Cardiac muscle cell (in vitro differentiated cells and primary cell): ENCODE data around the gene RTP2. TPM values are rescaled to one million over a fixed set of nuclear protein-coding genes. Genes with fewer than 3 reads are reported as not detected.

Experiments
- DNase-seq, 2 donors: peaks; one replicate each; pipeline versions ENCODE4 v3.0.0 to v3.0.0-alpha.2; 2010 to 2017; ENCODE audit warnings: low read depth in 1 of 2, low spot score in 1 of 2
- H3K27ac ChIP-seq: fragments of 200-600 bp; sonication (generic); 2 replicates; pipeline ENCODE4 v1.5.1; 2016
- H3K27me3 ChIP-seq: fragments of 200-600 bp; sonication (generic); 2 replicates; pipeline ENCODE4 v1.6.0; 2016; ENCODE audit warnings: control low read depth
- H3K36me3 ChIP-seq: fragments of 200-600 bp; sonication (generic); 2 replicates; pipeline ENCODE4 v1.5.1; 2016; ENCODE audit warnings: control low read depth
- H3K4me1 ChIP-seq: fragments of 200-600 bp; sonication (generic); 2 replicates; pipeline ENCODE4 v1.8.1; 2017; ENCODE audit warnings: low read depth, mild to moderate bottlenecking, mixed run types
- H3K4me3 ChIP-seq: fragments of 200-600 bp; sonication (generic); 2 replicates; pipeline ENCODE4 v1.5.1; 2016; ENCODE audit warnings: mild to moderate bottlenecking
- H3K9me3 ChIP-seq: fragments of 200-600 bp; sonication (generic); 2 replicates; pipeline ENCODE4 v1.5.1; 2017; ENCODE audit warnings: low read depth, mild to moderate bottlenecking, control low read depth
- CTCF ChIP-seq: IDR thresholded peaks from 2 replicates; pipeline ENCODE4 v1.5.1; 2012; ENCODE audit warnings: low read depth, mild to moderate bottlenecking, low read length
- polyA plus RNA-seq: library from polyadenylated mRNA; unstranded; fragments of >200 nt; fragmentation: Nextera tagmentation; extraction: Ambion mirVana; gene quantifications from 2 replicates; pipeline ENCODE4 v1.2.1, GENCODE V29; 2016
- total RNA-seq: library from RNA; depleted of rRNA; stranded (reverse); fragments of >200 nt; gene quantifications from 2 replicates; pipeline ENCODE4 v1.2.3, GENCODE V29; 2016

The RTP2 gene
- total and polyA plus RNA-seq, 2 experiments from 2014 or later: not detected

GRCh38 chr3:187737006-187737367, 34.6 kb upstream of the RTP2 start:
- TF ChIP-seq CTCF: no peak
- peak overlapping the region; percentile 37 for H3K4me3 ChIP-seq
- no peak for DNase-seq
- peaks cover 6% of the 10 kb centered on the region for H3K4me1 ChIP-seq
- no peaks in the 10 kb centered on the region for H3K36me3 ChIP-seq
- no peak overlapping the region for H3K27ac ChIP-seq
- no peaks in the 10 kb centered on the region for H3K27me3 ChIP-seq
- H3K9me3 ChIP-seq: no peaks in the 10 kb centered on the region

- no peak overlapping the region for H3K27ac ChIP-seq
- H3K27me3 ChIP-seq: no peaks in the 10 kb centered on the region
- TF ChIP-seq CTCF: no peak
- H3K4me3 ChIP-seq: no peak overlapping the region
- peak in 1 of 2 donors; percentile 75 for DNase-seq
- H3K36me3 ChIP-seq: no peaks in the 10 kb centered on the region
- H3K4me1 ChIP-seq: peaks cover 10% of the 10 kb centered on the region
- no peaks in the 10 kb centered on the region for H3K9me3 ChIP-seq
Measured at GRCh38 chr3:187736418-187736871, 34.1 kb upstream of the RTP2 start.

GRCh38 chr3:187735837-187736236, 33.5 kb upstream of the RTP2 start:
- Histone ChIP-seq H3K9me3 (no peaks in the 10 kb centered on the region), H3K36me3 (no peaks in the 10 kb centered on the region), H3K27me3 (no peaks in the 10 kb centered on the region), H3K27ac (no peak overlapping the region), H3K4me1 (peaks cover 11% of the 10 kb centered on the region), H3K4me3 (no peak overlapping the region)
- no peak for TF ChIP-seq CTCF
- DNase-seq: peak in 1 of 2 donors; percentile 10

GRCh38 chr3:187735383-187735782, 33.0 kb upstream of the RTP2 start:
- TF ChIP-seq CTCF: no peak
- Histone ChIP-seq H3K4me1 (peaks cover 15% of the 10 kb centered on the region), H3K27me3 (no peaks in the 10 kb centered on the region), H3K9me3 (no peaks in the 10 kb centered on the region), H3K36me3 (no peaks in the 10 kb centered on the region), H3K4me3 (no peak overlapping the region), H3K27ac (no peak overlapping the region)
- no peak for DNase-seq

GRCh38 chr3:187734841-187735240, 32.5 kb upstream of the RTP2 start:
- H3K4me3 ChIP-seq: no peak overlapping the region
- no peak for TF ChIP-seq CTCF
- H3K9me3 ChIP-seq: no peaks in the 10 kb centered on the region
- H3K4me1 ChIP-seq: peaks cover 15% of the 10 kb centered on the region
- no peak overlapping the region for H3K27ac ChIP-seq
- H3K27me3 ChIP-seq: no peaks in the 10 kb centered on the region
- peak in 1 of 2 donors; percentile 24 for DNase-seq
- no peaks in the 10 kb centered on the region for H3K36me3 ChIP-seq

- Histone ChIP-seq H3K27me3 (no peaks in the 10 kb centered on the region), H3K27ac (no peak overlapping the region), H3K4me1 (peaks cover 15% of the 10 kb centered on the region), H3K9me3 (no peaks in the 10 kb centered on the region), H3K4me3 (no peak overlapping the region), H3K36me3 (no peaks in the 10 kb centered on the region)
- DNase-seq: no peak
- no peak for TF ChIP-seq CTCF
Measured at GRCh38 chr3:187733371-187733770, 31.0 kb upstream of the RTP2 start.
